ENCODE results near the gene PPL. TPM values are rescaled to one million over a fixed set of nuclear protein-coding genes. Genes with fewer than 3 reads are reported as not detected.

PPL gene
- total RNA-seq, 1 experiment from 2014 or later: 28.5 TPM

GRCh38 chr16:4979736-4980660 is 43.0 kb upstream of the PPL start:
- ChIA-PET POLR2A (no interaction called here), CTCF (no interaction called here)
- Mint-ChIP-seq H3K27ac (no peak overlapping the region), H3K9me3 (peaks cover 7% of the 10 kb centered on the region), H3K4me3 (no peak overlapping the region), H3K27me3 (ENCODE audit: low read depth) (no peaks in the 10 kb centered on the region; the same call in 1 of the 2 replicates), H3K36me3 (no peaks in the 10 kb centered on the region), H3K4me1 (no peaks in the 10 kb centered on the region)
- DNase-seq (ENCODE audit: low spot score) (no peak), ATAC-seq (no peak)
- 0 out of 2 replicates have a peak, but pooled peaks have one; percentile 14 for TF ChIP-seq GTF2I (CRISPR knock-in tag; conservative IDR thresholded peaks at IDR 0.05)
- TF ChIP-seq, protein P1, sequence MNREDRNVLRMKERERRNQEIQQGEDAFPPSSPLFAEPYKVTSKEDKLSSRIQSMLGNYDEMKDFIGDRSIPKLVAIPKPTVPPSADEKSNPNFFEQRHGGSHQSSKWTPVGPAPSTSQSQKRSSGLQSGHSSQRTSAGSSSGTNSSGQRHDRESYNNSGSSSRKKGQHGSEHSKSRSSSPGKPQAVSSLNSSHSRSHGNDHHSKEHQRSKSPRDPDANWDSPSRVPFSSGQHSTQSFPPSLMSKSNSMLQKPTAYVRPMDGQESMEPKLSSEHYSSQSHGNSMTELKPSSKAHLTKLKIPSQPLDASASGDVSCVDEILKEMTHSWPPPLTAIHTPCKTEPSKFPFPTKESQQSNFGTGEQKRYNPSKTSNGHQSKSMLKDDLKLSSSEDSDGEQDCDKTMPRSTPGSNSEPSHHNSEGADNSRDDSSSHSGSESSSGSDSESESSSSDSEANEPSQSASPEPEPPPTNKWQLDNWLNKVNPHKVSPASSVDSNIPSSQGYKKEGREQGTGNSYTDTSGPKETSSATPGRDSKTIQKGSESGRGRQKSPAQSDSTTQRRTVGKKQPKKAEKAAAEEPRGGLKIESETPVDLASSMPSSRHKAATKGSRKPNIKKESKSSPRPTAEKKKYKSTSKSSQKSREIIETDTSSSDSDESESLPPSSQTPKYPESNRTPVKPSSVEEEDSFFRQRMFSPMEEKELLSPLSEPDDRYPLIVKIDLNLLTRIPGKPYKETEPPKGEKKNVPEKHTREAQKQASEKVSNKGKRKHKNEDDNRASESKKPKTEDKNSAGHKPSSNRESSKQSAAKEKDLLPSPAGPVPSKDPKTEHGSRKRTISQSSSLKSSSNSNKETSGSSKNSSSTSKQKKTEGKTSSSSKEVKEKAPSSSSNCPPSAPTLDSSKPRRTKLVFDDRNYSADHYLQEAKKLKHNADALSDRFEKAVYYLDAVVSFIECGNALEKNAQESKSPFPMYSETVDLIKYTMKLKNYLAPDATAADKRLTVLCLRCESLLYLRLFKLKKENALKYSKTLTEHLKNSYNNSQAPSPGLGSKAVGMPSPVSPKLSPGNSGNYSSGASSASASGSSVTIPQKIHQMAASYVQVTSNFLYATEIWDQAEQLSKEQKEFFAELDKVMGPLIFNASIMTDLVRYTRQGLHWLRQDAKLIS (CRISPR knock-in tag; IDR thresholded peaks at IDR 0.05; ENCODE audit: borderline replicate concordance): no peak

- TF ChIP-seq MYBL2 (CRISPR knock-in tag; IDR thresholded peaks at IDR 0.05): no peak
- TF ChIP-seq JUN (CRISPR knock-in tag; IDR thresholded peaks at IDR 0.05): no peak
- TF ChIP-seq ZNF138 (CRISPR knock-in tag; conservative IDR thresholded peaks at IDR 0.05): no peak
- TF ChIP-seq NFE2L1 (CRISPR knock-in tag; IDR thresholded peaks at IDR 0.05): no peak
- TF ChIP-seq ATF2 (CRISPR knock-in tag; IDR thresholded peaks at IDR 0.05; ENCODE audit: borderline replicate concordance, low read depth): no peak
- no peak for TF ChIP-seq ELF4 (CRISPR knock-in tag; IDR thresholded peaks at IDR 0.05; ENCODE audit: low read depth)
- no peak for TF ChIP-seq ZNF423 (CRISPR knock-in tag; IDR thresholded peaks at IDR 0.05)
- TF ChIP-seq NR2C2 (CRISPR knock-in tag; IDR thresholded peaks at IDR 0.05): no peak
- Mint-ChIP-seq H3K4me3 (no peak overlapping the region), H3K27me3 (ENCODE audit: low read depth) (no peaks in the 10 kb centered on the region; the same call in 1 of the 2 replicates), H3K36me3 (no peaks in the 10 kb centered on the region), H3K4me1 (no peaks in the 10 kb centered on the region), H3K9me3 (peaks cover 4% of the 10 kb centered on the region), H3K27ac (no peak overlapping the region)
- ATAC-seq: no peak
- DNase-seq (ENCODE audit: low spot score): no peak
- ChIA-PET POLR2A (no interaction called here), CTCF (no interaction called here)
Observed at GRCh38 chr16:4979164-4979563, 42.2 kb upstream of the PPL start.

- Mint-ChIP-seq H3K27me3 (ENCODE audit: low read depth) (no peaks in the 10 kb centered on the region; the same call in 1 of the 2 replicates), H3K27ac (no peak overlapping the region), H3K4me1 (peaks cover 4% of the 10 kb centered on the region; the same call in 1 of the 2 replicates), H3K4me3 (no peak overlapping the region), H3K9me3 (no peaks in the 10 kb centered on the region), H3K36me3 (no peaks in the 10 kb centered on the region)
- ChIA-PET CTCF (interaction anchor here (0.6 to 1.2 kb wide), 2 partner anchors 48 to 82 kb away, joined by 3 to 4 read pairs; no protein-coding TSS in a partner anchor), POLR2A (no interaction called here)
- TF ChIP-seq KAT7 (CRISPR knock-in tag; IDR thresholded peaks at IDR 0.05; ENCODE audit: borderline replicate concordance): no peak
- TF ChIP-seq CREM (CRISPR knock-in tag; IDR thresholded peaks at IDR 0.05): no peak
- TF ChIP-seq FOXK1 (CRISPR knock-in tag; IDR thresholded peaks at IDR 0.05): no peak
- no peak for TF ChIP-seq IRF1 (CRISPR knock-in tag; IDR thresholded peaks at IDR 0.05)
- TF ChIP-seq ZNF396 (CRISPR knock-in tag; IDR thresholded peaks at IDR 0.05; ENCODE audit: borderline replicate concordance): no peak
- TF ChIP-seq PRRX2 (CRISPR knock-in tag; IDR thresholded peaks at IDR 0.05): no peak
- TF ChIP-seq, protein P2, sequence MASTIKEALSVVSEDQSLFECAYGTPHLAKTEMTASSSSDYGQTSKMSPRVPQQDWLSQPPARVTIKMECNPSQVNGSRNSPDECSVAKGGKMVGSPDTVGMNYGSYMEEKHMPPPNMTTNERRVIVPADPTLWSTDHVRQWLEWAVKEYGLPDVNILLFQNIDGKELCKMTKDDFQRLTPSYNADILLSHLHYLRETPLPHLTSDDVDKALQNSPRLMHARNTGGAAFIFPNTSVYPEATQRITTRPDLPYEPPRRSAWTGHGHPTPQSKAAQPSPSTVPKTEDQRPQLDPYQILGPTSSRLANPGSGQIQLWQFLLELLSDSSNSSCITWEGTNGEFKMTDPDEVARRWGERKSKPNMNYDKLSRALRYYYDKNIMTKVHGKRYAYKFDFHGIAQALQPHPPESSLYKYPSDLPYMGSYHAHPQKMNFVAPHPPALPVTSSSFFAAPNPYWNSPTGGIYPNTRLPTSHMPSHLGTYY (CRISPR knock-in tag; IDR thresholded peaks at IDR 0.05): no peak
- TF ChIP-seq ATF2 (CRISPR knock-in tag; IDR thresholded peaks at IDR 0.05; ENCODE audit: borderline replicate concordance, low read depth): no peak
- ATAC-seq (no peak), DNase-seq (ENCODE audit: low spot score) (no peak)
Observed at GRCh38 chr16:4976611-4977145, 39.7 kb upstream of the PPL start.
